B cell (primary cell): ENCODE data around the gene TSC22D4.

Experiments used
- CTCF ChIP-seq: fragments of 200-600 bp; IDR thresholded peaks from one replicate; pipeline ENCODE4 v1.8.0; 2022; ENCODE audit warnings: antibody characterized with exemption, mild to moderate bottlenecking
- EZH2 ChIP-seq: IDR thresholded peaks from 2 replicates; pipeline ENCODE4 v1.6.1; 2012; ENCODE audit warnings: borderline replicate concordance, low read depth, mild to moderate bottlenecking, moderate library complexity, low read length; ENCODE audit not compliant: insufficient read depth, poor library complexity, severe bottlenecking

GRCh38 chr7:100489824-100490223 lies 10.8 kb upstream of the TSC22D4 start:
- TF ChIP-seq CTCF (no peak), EZH2 (no peak)
